ENCODE results near the gene ATRN. TPM values are rescaled to one million over a fixed set of nuclear protein-coding genes. Genes with fewer than 3 reads are reported as not detected.
A peak's percentile ranks its signal among the peaks of the same experiment; 100 is the strongest.

ATRN gene
- total and polyA plus RNA-seq, 2 experiments from 2014 or later = 13.6 to 26.8 TPM

GRCh38 chr20:3465301-3465700 lies 5.5 kb upstream of the ATRN start:
- no peak for TF ChIP-seq CTCF (IDR thresholded peaks at IDR 0.05; ENCODE audit: low read depth, low read length)
- no peaks in the 10 kb centered on the region for H3K4me1 ChIP-seq (ENCODE audit: low read depth)
- H3K36me3 ChIP-seq = no peaks in the 10 kb centered on the region
- no peak overlapping the region for H3K27ac ChIP-seq
- H3K9me3 ChIP-seq (ENCODE audit: low read depth) = no peaks in the 10 kb centered on the region
- no peak for DNase-seq (ENCODE audit: low read depth in 1 of 2, low spot score in 1 of 2)
- H3K27me3 ChIP-seq = peaks cover 12% of the 10 kb centered on the region
- H3K4me3 ChIP-seq = no peak overlapping the region

- no peak for DNase-seq (ENCODE audit: low read depth in 1 of 2, low spot score in 1 of 2)
- Histone ChIP-seq H3K4me3 (peak overlapping the region; percentile 77), H3K4me1 (ENCODE audit: low read depth) (peaks cover 10% of the 10 kb centered on the region), H3K27me3 (peaks cover 12% of the 10 kb centered on the region), H3K9me3 (ENCODE audit: low read depth) (no peaks in the 10 kb centered on the region), H3K27ac (peak overlapping the region; percentile 82), H3K36me3 (no peaks in the 10 kb centered on the region)
- TF ChIP-seq CTCF (IDR thresholded peaks at IDR 0.05; ENCODE audit: low read depth, low read length) = no peak
These were observed 601 bp upstream of the ATRN start for GRCh38 chr20:3470208-3470626.

- peak overlapping the region; percentile 77 for H3K4me3 ChIP-seq
- no peaks in the 10 kb centered on the region for H3K9me3 ChIP-seq (ENCODE audit: low read depth)
- H3K27ac ChIP-seq = peak overlapping the region; percentile 82
- H3K36me3 ChIP-seq = no peaks in the 10 kb centered on the region
- H3K4me1 ChIP-seq (ENCODE audit: low read depth) = peaks cover 10% of the 10 kb centered on the region
- peaks cover 2% of the 10 kb centered on the region for H3K27me3 ChIP-seq
- DNase-seq (ENCODE audit: low read depth in 1 of 2, low spot score in 1 of 2) = no peak
- no peak for TF ChIP-seq CTCF (IDR thresholded peaks at IDR 0.05; ENCODE audit: low read depth, low read length)
These were observed 691 bp downstream of the ATRN start for GRCh38 chr20:3471397-3472021.

- Histone ChIP-seq H3K9me3 (ENCODE audit: low read depth) (no peaks in the 10 kb centered on the region), H3K27ac (no peak overlapping the region), H3K4me3 (peak overlapping the region; percentile 77), H3K36me3 (no peaks in the 10 kb centered on the region), H3K4me1 (ENCODE audit: low read depth) (peaks cover 10% of the 10 kb centered on the region), H3K27me3 (peaks cover 2% of the 10 kb centered on the region)
- DNase-seq (ENCODE audit: low read depth in 1 of 2, low spot score in 1 of 2) = no peak
- TF ChIP-seq CTCF (IDR thresholded peaks at IDR 0.05; ENCODE audit: low read depth, low read length) = no peak
These were observed 1.3 kb downstream of the ATRN start for GRCh38 chr20:3472105-3472504.

GRCh38 chr20:3473324-3473723 lies 2.5 kb downstream of the ATRN start:
- no peak for DNase-seq (ENCODE audit: low read depth in 1 of 2, low spot score in 1 of 2)
- Histone ChIP-seq H3K4me3 (no peak overlapping the region), H3K27ac (no peak overlapping the region), H3K9me3 (ENCODE audit: low read depth) (no peaks in the 10 kb centered on the region), H3K4me1 (ENCODE audit: low read depth) (peaks cover 10% of the 10 kb centered on the region), H3K27me3 (no peaks in the 10 kb centered on the region), H3K36me3 (no peaks in the 10 kb centered on the region)
- no peak for TF ChIP-seq CTCF (IDR thresholded peaks at IDR 0.05; ENCODE audit: low read depth, low read length)
